GM13976 (cell line): Measurements from ENCODE around the gene LELP1.
"Not testable (repeated sequence)": the region's sequence is repeated elsewhere in the genome, so short reads cannot be mapped to it uniquely, and the experiment has no call there.

Experiments
- DNase-seq: peaks from one replicate; pipeline ENCODE4 v3.0.0; 2012; ENCODE audit warnings: low spot score
- in situ Hi-C: fragments of 300-500 bp; cut with MboI; formaldehyde crosslinking; loops from one replicate; pipeline ENCODE4 v1.12.0; 2022; ENCODE audit warnings: low sequenced_read_pairs, mixed read lengths, inconsistent platforms; ENCODE audit not compliant: unreplicated experiment
- TF ChIP-seq, protein P1 (sequence below): IDR thresholded peaks from 2 replicates; pipeline ENCODE4 v1.5.1; 2012; ENCODE audit warnings: borderline replicate concordance, mild to moderate bottlenecking; ENCODE audit not compliant: insufficient read depth; ENCODE audit errors: extremely low read depth, missing control alignments, control extremely low read depth

LELP1 gene

DNA sequence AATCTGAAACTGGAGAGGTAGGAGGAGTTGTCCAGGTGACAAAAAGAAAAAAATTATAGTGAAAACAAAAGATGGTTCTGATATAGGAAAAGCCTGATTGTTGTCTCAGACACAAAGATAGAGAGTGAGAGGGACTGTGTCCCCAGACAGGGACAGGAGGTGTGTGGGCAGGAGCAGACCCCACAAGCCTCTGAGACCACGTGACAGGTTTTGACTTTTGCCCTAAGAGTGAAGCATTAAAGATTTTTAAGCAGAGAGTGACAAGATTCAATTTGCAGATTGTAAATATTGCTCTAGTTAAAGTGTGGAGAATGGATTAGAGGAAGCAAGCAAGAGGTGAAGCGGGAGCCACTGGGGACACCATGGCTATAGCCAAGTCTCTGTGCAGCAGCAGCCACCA, 24.6 kb downstream of the LELP1 start:
- no peak for DNase-seq
- TF ChIP-seq, protein P1, sequence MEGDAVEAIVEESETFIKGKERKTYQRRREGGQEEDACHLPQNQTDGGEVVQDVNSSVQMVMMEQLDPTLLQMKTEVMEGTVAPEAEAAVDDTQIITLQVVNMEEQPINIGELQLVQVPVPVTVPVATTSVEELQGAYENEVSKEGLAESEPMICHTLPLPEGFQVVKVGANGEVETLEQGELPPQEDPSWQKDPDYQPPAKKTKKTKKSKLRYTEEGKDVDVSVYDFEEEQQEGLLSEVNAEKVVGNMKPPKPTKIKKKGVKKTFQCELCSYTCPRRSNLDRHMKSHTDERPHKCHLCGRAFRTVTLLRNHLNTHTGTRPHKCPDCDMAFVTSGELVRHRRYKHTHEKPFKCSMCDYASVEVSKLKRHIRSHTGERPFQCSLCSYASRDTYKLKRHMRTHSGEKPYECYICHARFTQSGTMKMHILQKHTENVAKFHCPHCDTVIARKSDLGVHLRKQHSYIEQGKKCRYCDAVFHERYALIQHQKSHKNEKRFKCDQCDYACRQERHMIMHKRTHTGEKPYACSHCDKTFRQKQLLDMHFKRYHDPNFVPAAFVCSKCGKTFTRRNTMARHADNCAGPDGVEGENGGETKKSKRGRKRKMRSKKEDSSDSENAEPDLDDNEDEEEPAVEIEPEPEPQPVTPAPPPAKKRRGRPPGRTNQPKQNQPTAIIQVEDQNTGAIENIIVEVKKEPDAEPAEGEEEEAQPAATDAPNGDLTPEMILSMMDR, result no peak
- in situ Hi-C loops, result no loop called here

GRCh38 chr1:153228491-153228890, 25.3 kb downstream of the LELP1 start:
- DNase-seq, result no peak
- in situ Hi-C loops, result no loop called here
- TF ChIP-seq, protein P1, result no peak

DNA sequence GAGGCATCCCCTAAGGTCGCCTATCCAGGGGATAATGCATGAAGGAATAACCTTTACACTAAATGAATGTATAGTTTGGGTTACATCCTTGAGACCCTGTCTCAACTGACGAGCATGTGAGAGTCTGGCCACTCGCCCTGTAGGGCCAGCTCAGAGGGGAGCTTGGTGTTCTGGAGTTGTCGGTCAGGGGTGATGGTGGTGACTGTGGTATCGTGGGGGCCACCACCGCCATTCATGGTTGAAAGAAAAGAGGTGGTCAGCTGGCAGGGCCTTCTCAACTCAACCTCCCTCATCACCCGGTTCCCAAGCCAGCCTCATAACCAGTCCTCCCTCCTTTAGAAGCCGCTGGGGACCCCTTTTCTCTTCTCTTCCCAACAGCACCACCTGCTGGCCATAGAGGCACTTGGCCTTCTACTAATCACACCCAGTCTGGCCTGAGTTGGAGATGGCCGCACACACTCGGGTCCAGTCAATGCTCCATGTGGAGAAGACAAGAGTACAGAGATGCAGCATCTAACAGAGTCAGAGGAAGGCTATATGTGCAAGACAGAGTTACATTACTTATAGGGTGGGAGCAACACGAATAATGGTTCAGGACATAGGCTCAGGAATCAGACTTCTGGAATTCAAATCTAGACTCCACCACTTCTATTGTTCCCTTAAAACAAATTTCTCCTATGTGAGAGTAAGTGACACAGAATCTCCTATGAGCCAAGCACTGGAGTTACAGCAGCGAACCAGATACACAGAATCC, 26.0 kb downstream of the LELP1 start:
- DNase-seq, result not testable (repeated sequence)

DNA sequence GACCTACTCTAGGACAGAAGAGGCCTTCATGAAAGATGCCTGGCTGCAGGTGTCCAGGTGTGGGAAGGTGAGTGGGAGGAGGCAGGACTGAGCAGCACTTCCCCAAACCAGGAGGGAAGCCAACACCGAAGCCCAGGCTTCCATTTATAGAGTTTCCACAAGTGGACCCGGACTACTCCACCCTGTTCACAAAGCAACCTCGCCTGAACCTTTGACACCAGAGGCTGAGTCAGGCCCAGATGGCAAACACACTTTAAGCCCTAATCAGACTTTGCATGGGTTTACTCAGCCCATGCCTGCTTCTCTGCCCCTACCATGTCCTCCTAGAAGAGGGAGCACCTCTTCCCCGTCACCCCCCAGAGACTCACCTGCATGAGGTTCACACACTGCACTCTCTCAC, 28.1 kb downstream of the LELP1 start:
- in situ Hi-C loops, result no loop called here
- TF ChIP-seq, protein P1, result no peak
- DNase-seq, result no peak

More for the DNA sequence above, 26.0 kb downstream of the LELP1 start:
- in situ Hi-C loops, result not testable (repeated sequence)
- TF ChIP-seq, protein P1, result peak; percentile 36

DNA sequence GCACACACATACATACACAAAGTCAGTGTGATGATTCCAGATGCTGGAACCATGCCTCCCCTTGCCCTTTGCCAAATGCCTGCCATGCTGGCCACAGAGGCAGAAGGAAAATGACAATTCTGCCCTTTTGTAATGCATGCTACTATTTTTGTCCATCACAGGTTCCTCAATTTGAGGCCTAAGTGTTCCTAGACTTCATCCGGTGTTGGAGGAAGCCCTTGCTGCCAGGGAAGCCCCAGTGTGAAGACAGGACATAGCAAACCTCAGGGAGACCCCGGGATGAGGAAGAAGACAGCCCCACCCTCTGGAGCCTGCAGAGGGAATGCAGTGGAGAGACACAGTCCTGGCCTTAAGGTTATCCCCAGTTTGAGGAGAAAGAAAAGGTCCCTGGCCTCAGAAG, 28.6 kb downstream of the LELP1 start:
- no peak for DNase-seq
- TF ChIP-seq, protein P1, result no peak
- in situ Hi-C loops, result no loop called here

GRCh38 chr1:153232553-153232952, 29.3 kb downstream of the LELP1 start:
- TF ChIP-seq, protein P1, result no peak
- in situ Hi-C loops, result no loop called here
- no peak for DNase-seq
